WTC11 (cell line): ENCODE results near the gene CD46.
"Not testable (repeated sequence)": the region's sequence is repeated elsewhere in the genome, so short reads cannot be mapped to it uniquely, and the experiment has no call there.

Experiments
- ATF2 ChIP-seq: sonication (generic); formaldehyde crosslinking; IDR thresholded peaks from 2 replicates; pipeline ENCODE4 v1.8.1; 2022; ENCODE audit warnings: low read depth, missing genetic modification reagents, borderline replicate concordance
- CREB1 ChIP-seq: sonication (generic); formaldehyde crosslinking; IDR thresholded peaks from 2 replicates; pipeline ENCODE4 v1.8.0; 2023; ENCODE audit warnings: mild to moderate bottlenecking, missing genetic modification reagents
- CREM ChIP-seq: sonication (generic); formaldehyde crosslinking; IDR thresholded peaks from 2 replicates; pipeline ENCODE4 v1.8.1; 2022; ENCODE audit warnings: mild to moderate bottlenecking, missing genetic modification reagents, moderate library complexity
- CTCF ChIP-seq: fragments of 200-600 bp; IDR thresholded peaks from 2 replicates; pipeline ENCODE4 v1.8.0; 2022; ENCODE audit warnings: antibody characterized with exemption
- ELF4 ChIP-seq: sonication (generic); formaldehyde crosslinking; IDR thresholded peaks from 2 replicates; pipeline ENCODE4 v1.8.1; 2022; ENCODE audit warnings: low read depth, mild to moderate bottlenecking, moderate library complexity, missing genetic modification reagents
- HMGA2 ChIP-seq: fragments of 250-450 bp; sonication (Bioruptor Pico); IDR thresholded peaks from 2 replicates; pipeline ENCODE4 v1.4.0; 2021; ENCODE audit warnings: mild to moderate bottlenecking, moderate library complexity
- JUN ChIP-seq: sonication (generic); formaldehyde crosslinking; IDR thresholded peaks from 2 replicates; pipeline ENCODE4 v1.8.0; 2023; ENCODE audit warnings: mild to moderate bottlenecking, missing genetic modification reagents
- MAX ChIP-seq: sonication (generic); formaldehyde crosslinking; IDR thresholded peaks from 2 replicates; pipeline ENCODE4 v1.8.0; 2022; ENCODE audit warnings: mild to moderate bottlenecking, missing genetic modification reagents
- NFE2L1 ChIP-seq: sonication (generic); formaldehyde crosslinking; IDR thresholded peaks from 2 replicates; pipeline ENCODE4 v1.8.1; 2023; ENCODE audit warnings: missing genetic modification reagents
- NFYB ChIP-seq: sonication (generic); formaldehyde crosslinking; conservative IDR thresholded peaks from 2 replicates; pipeline ENCODE4 v1.8.0; 2022; ENCODE audit warnings: low read depth, missing genetic modification reagents
- NR1H2 ChIP-seq: sonication (generic); formaldehyde crosslinking; IDR thresholded peaks from 2 replicates; pipeline ENCODE4 v1.9.0; 2021; ENCODE audit warnings: mild to moderate bottlenecking, moderate library complexity, missing genetic modification reagents
- USF2 ChIP-seq: sonication (generic); formaldehyde crosslinking; IDR thresholded peaks from 2 replicates; pipeline ENCODE4 v1.8.1; 2023; ENCODE audit warnings: mild to moderate bottlenecking, missing genetic modification reagents, moderate library complexity

- not testable (repeated sequence) for TF ChIP-seq CTCF; USF2; JUN (CRISPR knock-in tag); CREB1; NFE2L1 (CRISPR knock-in tag); ELF4; CREM (CRISPR knock-in tag); NR1H2 (CRISPR knock-in tag); NFYB (CRISPR knock-in tag); ATF2; HMGA2; MAX (CRISPR knock-in tag)
These were observed 428 bp upstream of the CD46 start for GRCh38 chr1:207751463-207751789.
